HepG2 (cell line): ENCODE data around the gene XIAP. TPM values are rescaled to one million over a fixed set of nuclear protein-coding genes. Genes with fewer than 3 reads are reported as not detected.

Source experiments
- ATAD3A ChIP-seq: sonication (generic); formaldehyde crosslinking; IDR thresholded peaks from 2 replicates; pipeline ENCODE4 v1.4.0; 2020; ENCODE audit warnings: missing genetic modification reagents
- CENPT ChIP-seq: sonication (generic); formaldehyde crosslinking; IDR thresholded peaks from 2 replicates; pipeline ENCODE4 v1.8.0; 2022; ENCODE audit warnings: low read depth, mild to moderate bottlenecking, moderate library complexity, missing genetic modification reagents
- CHCHD3 ChIP-seq: sonication (generic); formaldehyde crosslinking; IDR thresholded peaks from 2 replicates; pipeline ENCODE4 v1.8.0; 2022; ENCODE audit warnings: mild to moderate bottlenecking, missing genetic modification reagents, moderate library complexity
- JUNB ChIP-seq: sonication (generic); formaldehyde crosslinking; IDR thresholded peaks from 2 replicates; pipeline ENCODE4 v1.8.0; 2022; ENCODE audit warnings: missing genetic modification reagents, mild to moderate bottlenecking, borderline replicate concordance
- POLR2A ChIP-seq, 2 experiments: IDR thresholded peaks; 2 replicates each; pipeline ENCODE4 v1.6.1; 2011; ENCODE audit warnings: low read depth in 2 of 2, low read length in 2 of 2, mild to moderate bottlenecking in 1 of 2, moderate library complexity in 1 of 2; ENCODE audit not compliant: insufficient read depth in 1 of 2
- RFXAP ChIP-seq: sonication (generic); formaldehyde crosslinking; IDR thresholded peaks from 2 replicates; pipeline ENCODE4 v1.4.0; 2020; ENCODE audit warnings: missing genetic modification reagents, borderline replicate concordance
- SMC3 ChIP-seq: IDR thresholded peaks from 2 replicates; pipeline ENCODE4 v1.6.1; 2011; ENCODE audit warnings: low read length, improper control_type of control experiment
- ZFP62 ChIP-seq: sonication (generic); formaldehyde crosslinking; IDR thresholded peaks from 2 replicates; pipeline ENCODE4 v1.4.0; 2020; ENCODE audit warnings: missing genetic modification reagents
- ZNF329 ChIP-seq: sonication (generic); formaldehyde crosslinking; IDR thresholded peaks from 2 replicates; pipeline ENCODE4 v1.9.0; 2021; ENCODE audit warnings: low read depth, mild to moderate bottlenecking, missing genetic modification reagents
- ZNF557 ChIP-seq: sonication (generic); formaldehyde crosslinking; IDR thresholded peaks from 2 replicates; pipeline ENCODE4 v1.4.0; 2020; ENCODE audit warnings: missing genetic modification reagents
- ZNF629 ChIP-seq: sonication (generic); formaldehyde crosslinking; conservative IDR thresholded peaks from 2 replicates; pipeline ENCODE4 v1.5.0; 2020; ENCODE audit warnings: missing genetic modification reagents
- polyA plus RNA-seq, 8 experiments: library from polyadenylated mRNA; depleted of rRNA in 3 of 8; stranded (reverse) in 7 of 8; unstranded in 1 of 8; fragments of >200 nt; fragmentation: Illumina TruSeq in 4 of 8; extraction: Trizol in 4 of 8; gene quantifications; 2 replicates each; pipeline versions ENCODE4 v1.2.1 to v1.2.3, GENCODE V29; 2011 to 2016; ENCODE audit warnings: low read depth in 4 of 8, missing spikeins in 1 of 8, mixed read lengths in 1 of 8; ENCODE audit not compliant: insufficient read depth in 1 of 8
- total RNA-seq, 5 experiments: library from RNA; depleted of rRNA; stranded (reverse); fragments of >200 nt; fragmentation: Illumina TruSeq; extraction: Trizol; gene quantifications; 2 replicates each; pipeline ENCODE4 v1.2.3, GENCODE V29; 2016; ENCODE audit warnings: low read depth in 1 of 5
- TF ChIP-seq, protein P1 (sequence below): sonication (generic); formaldehyde crosslinking; IDR thresholded peaks from 2 replicates; pipeline ENCODE4 v1.5.1; 2020; ENCODE audit warnings: mild to moderate bottlenecking, moderate library complexity, missing genetic modification reagents
- TF ChIP-seq, protein P2 (sequence below): sonication (generic); formaldehyde crosslinking; IDR thresholded peaks from 2 replicates; pipeline ENCODE4 v1.8.0; 2022; ENCODE audit warnings: missing genetic modification reagents, low read depth, mild to moderate bottlenecking, borderline replicate concordance
- TF ChIP-seq, protein P3 (sequence below): sonication (generic); formaldehyde crosslinking; IDR thresholded peaks from one replicate; pipeline ENCODE4 v1.5.1; 2020; ENCODE audit warnings: mild to moderate bottlenecking, missing genetic modification reagents; ENCODE audit errors: not compliant biosample characterization

XIAP gene
- total and polyA plus RNA-seq, 2 of the 13 experiments (the other 11 are each of a cell fraction or from before 2014, with no cell fraction given) = 12.9 to 29.5 TPM

DNA sequence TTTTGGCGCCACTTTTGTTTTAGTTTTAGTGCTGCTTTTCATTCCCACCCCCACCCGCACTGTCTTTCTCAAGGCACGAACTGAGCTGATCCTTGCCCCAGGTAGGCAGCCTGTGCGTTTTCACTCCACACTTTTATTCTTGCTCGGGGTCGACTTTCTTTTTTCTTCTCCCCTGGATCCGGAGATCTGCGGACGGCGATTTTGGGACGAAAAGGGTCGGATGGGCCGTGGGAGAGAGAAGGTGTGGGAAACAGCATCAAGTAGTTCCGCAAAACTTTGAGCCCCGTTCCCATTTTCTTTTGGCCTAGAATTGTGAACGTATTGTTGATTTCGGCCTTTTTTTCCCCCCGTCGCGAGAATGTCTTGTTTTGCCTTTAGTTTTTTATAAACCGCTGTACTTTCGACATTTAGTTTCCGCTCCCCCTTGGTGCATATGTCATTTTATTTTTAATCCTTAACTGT lies 102.2 kb downstream of the XIAP start (continued):
- TF ChIP-seq ZFP62 (no peak), SMC3 (no peak), ZNF329 (CRISPR knock-in tag) (no peak), RFXAP (no peak), CHCHD3 (CRISPR knock-in tag) (no peak), ZNF629 (no peak), CENPT (no peak), ZNF557 (CRISPR knock-in tag) (no peak), JUNB (CRISPR knock-in tag) (no peak), POLR2A (IDR thresholded peaks at IDR 0.05; ENCODE audit: insufficient read depth in 1 of 2, low read depth in 2 of 2, low read length in 2 of 2) (peak in 1 of 2 experiments; percentile 5; a peak in 1 of 4 replicates), ATAD3A (no peak)
- TF ChIP-seq, protein P1, sequence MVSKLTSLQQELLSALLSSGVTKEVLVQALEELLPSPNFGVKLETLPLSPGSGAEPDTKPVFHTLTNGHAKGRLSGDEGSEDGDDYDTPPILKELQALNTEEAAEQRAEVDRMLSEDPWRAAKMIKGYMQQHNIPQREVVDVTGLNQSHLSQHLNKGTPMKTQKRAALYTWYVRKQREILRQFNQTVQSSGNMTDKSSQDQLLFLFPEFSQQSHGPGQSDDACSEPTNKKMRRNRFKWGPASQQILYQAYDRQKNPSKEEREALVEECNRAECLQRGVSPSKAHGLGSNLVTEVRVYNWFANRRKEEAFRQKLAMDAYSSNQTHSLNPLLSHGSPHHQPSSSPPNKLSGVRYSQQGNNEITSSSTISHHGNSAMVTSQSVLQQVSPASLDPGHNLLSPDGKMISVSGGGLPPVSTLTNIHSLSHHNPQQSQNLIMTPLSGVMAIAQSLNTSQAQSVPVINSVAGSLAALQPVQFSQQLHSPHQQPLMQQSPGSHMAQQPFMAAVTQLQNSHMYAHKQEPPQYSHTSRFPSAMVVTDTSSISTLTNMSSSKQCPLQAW (CRISPR knock-in tag) = no peak
- TF ChIP-seq, protein P2, sequence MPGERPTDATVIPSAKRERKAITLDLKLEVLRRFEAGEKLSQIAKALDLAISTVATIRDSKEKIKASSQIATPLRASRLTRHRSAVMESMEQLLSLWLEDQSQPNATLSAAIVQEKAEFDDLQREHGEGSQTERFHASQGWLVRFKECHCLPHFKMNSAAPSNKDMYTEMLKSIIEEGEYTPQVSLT (CRISPR knock-in tag) = no peak
- TF ChIP-seq, protein P3, sequence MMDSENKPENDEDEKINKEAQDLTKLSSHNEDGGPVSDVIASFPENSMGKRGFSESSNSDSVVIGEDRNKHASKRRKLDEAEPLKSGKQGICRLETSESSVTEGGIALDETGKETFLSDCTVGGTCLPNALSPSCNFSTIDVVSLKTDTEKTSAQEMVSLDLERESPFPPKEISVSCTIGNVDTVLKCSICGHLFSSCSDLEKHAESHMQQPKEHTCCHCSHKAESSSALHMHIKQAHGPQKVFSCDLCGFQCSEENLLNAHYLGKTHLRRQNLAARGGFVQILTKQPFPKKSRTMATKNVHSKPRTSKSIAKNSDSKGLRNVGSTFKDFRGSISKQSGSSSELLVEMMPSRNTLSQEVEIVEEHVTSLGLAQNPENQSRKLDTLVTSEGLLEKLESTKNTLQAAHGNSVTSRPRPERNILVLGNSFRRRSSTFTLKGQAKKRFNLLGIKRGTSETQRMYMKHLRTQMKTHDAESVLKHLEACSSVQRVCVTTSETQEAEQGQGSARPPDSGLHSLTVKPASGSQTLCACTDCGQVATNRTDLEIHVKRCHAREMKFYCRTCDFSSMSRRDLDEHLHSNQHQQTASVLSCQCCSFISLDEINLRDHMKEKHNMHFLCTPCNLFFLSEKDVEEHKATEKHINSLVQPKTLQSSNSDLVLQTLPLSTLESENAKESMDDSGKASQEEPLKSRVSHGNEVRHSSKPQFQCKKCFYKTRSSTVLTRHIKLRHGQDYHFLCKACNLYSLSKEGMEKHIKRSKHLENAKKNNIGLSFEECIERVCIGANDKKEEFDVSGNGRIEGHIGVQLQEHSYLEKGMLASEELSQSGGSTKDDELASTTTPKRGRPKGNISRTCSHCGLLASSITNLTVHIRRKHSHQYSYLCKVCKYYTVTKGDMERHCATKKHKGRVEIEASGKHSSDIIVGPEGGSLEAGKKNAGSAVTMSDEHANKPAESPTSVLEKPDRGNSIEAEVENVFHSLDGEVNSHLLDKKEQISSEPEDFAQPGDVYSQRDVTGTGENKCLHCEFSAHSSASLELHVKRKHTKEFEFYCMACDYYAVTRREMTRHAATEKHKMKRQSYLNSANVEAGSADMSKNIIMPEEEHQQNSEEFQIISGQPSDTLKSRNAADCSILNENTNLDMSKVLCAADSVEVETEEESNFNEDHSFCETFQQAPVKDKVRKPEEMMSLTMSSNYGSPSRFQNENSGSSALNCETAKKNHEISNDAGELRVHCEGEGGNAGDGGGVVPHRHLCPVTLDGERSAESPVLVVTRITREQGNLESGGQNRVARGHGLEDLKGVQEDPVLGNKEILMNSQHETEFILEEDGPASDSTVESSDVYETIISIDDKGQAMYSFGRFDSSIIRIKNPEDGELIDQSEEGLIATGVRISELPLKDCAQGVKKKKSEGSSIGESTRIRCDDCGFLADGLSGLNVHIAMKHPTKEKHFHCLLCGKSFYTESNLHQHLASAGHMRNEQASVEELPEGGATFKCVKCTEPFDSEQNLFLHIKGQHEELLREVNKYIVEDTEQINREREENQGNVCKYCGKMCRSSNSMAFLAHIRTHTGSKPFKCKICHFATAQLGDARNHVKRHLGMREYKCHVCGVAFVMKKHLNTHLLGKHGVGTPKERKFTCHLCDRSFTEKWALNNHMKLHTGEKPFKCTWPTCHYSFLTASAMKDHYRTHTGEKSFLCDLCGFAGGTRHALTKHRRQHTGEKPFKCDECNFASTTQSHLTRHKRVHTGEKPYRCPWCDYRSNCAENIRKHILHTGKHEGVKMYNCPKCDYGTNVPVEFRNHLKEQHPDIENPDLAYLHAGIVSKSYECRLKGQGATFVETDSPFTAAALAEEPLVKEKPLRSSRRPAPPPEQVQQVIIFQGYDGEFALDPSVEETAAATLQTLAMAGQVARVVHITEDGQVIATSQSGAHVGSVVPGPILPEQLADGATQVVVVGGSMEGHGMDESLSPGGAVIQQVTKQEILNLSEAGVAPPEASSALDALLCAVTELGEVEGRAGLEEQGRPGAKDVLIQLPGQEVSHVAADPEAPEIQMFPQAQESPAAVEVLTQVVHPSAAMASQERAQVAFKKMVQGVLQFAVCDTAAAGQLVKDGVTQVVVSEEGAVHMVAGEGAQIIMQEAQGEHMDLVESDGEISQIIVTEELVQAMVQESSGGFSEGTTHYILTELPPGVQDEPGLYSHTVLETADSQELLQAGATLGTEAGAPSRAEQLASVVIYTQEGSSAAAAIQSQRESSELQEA = no peak
